HCT116 (cell line): ENCODE data around the gene HOXD10. TPM values are rescaled to one million over a fixed set of nuclear protein-coding genes. Genes with fewer than 3 reads are reported as not detected.

Experiments used
- ATAC-seq: fragments of 200-7000 bp; cut with Tn5 transposase; 2 replicates; pipeline ENCODE4 v1.9.1; 2020; ENCODE audit warnings: mild to moderate bottlenecking, moderate library complexity
- BruUV-seq: library from RNA; stranded (reverse); fragments of 400-500 nt; replicated peaks from 2 replicates; lab custom pipeline; 2021; lab: Mats Ljungman, UMichigan
- CTCF ChIA-PET: fragments of 300-600 bp; sonication (Branson Sonifier 250); formaldehyde crosslinking; loops from one replicate; lab custom pipeline; 2021; ENCODE audit warnings: antibody characterized with exemption; lab: Charles Lee
- POLR2A ChIA-PET: fragments of 300-600, 350-600 bp; sonication (Branson Sonifier 250); formaldehyde crosslinking; loops from one replicate; lab custom pipeline; 2021; ENCODE audit warnings: antibody characterized with exemption; lab: Charles Lee
- RAD21 ChIA-PET, 2 experiments: fragments of 300-600 bp; sonication (Branson Sonifier 250); formaldehyde crosslinking; loops; one replicate each; lab custom pipeline; 2023; ENCODE audit warnings: low total read pairs in 2 of 2; ENCODE audit not compliant: uncharacterized antibody in 2 of 2, unreplicated experiment in 2 of 2, low non-redundant PET in 1 of 2; lab: Charles Lee
- DNase-seq: peaks from one replicate; pipeline ENCODE4 v3.0.0-alpha.2; 2010; ENCODE audit warnings: low read depth, low spot score
- H2AFZ ChIP-seq: fragments of 200-600 bp; shearing (Covaris generic), sonication (generic); 2 replicates; pipeline ENCODE4 v1.6.1; 2017; ENCODE audit warnings: low read depth, mixed run types, mixed read lengths, antibody characterized with exemption, low read length; ENCODE audit not compliant: poor library complexity, severe bottlenecking
- H3K27ac ChIP-seq: 2 replicates; pipeline ENCODE4 v1.5.1; 2012; ENCODE audit warnings: low read depth, low read length
- H3K27me3 ChIP-seq: fragments of 200-600 bp; sonication (generic); 2 replicates; pipeline ENCODE4 v1.6.1; 2016; ENCODE audit warnings: mixed run types, low read length, mixed read lengths; ENCODE audit not compliant: insufficient read depth
- H3K36me3 ChIP-seq, 2 experiments: fragments of 200-500 bp in 1 of 2; fragments of 200-600 bp in 1 of 2; sonication (Bioruptor generic) in 1 of 2; sonication (generic) in 1 of 2; 2 replicates each; pipeline versions ENCODE4 v1.5.1 to v1.6.1; 2014 to 2016; ENCODE audit warnings: low read length in 2 of 2, inconsistent platforms in 1 of 2, mixed read lengths in 1 of 2, mixed run types in 1 of 2; ENCODE audit not compliant: insufficient read depth in 2 of 2, control insufficient read depth in 1 of 2
- H3K4me1 ChIP-seq, 2 experiments: fragments of 200-600 bp in 1 of 2; sonication (generic) in 1 of 2; 2 replicates each; pipeline versions ENCODE4 v1.5.1 to v1.6.1; 2012 to 2017; ENCODE audit warnings: low read length in 2 of 2, inconsistent platforms in 1 of 2, mild to moderate bottlenecking in 1 of 2, mixed read lengths in 1 of 2, mixed run types in 1 of 2, moderate library complexity in 1 of 2; ENCODE audit not compliant: insufficient read depth in 2 of 2, control insufficient read depth in 1 of 2
- H3K4me2 ChIP-seq: fragments of 200-600 bp; sonication (generic); 2 replicates; pipeline ENCODE4 v1.6.1; 2017; ENCODE audit warnings: mixed run types, low read length, mixed read lengths
- H3K4me3 ChIP-seq, 2 experiments: fragments of 200-600 bp in 1 of 2; sonication (generic) in 1 of 2; replicated peaks in 1 of 2; 2 replicates each; pipeline ENCODE4 v1.5.1; 2011 to 2016; ENCODE audit warnings: low read length in 2 of 2, control low read depth in 1 of 2, low read depth in 1 of 2, mild to moderate bottlenecking in 1 of 2, mixed read lengths in 1 of 2, mixed run types in 1 of 2
- H3K79me2 ChIP-seq: fragments of 200-600 bp; sonication (generic); 2 replicates; pipeline ENCODE4 v1.6.1; 2017; ENCODE audit warnings: mild to moderate bottlenecking, mixed run types, low read length, moderate library complexity, mixed read lengths; ENCODE audit not compliant: insufficient read depth
- H3K9ac ChIP-seq: fragments of 200-600 bp; sonication (generic); 2 replicates; pipeline ENCODE4 v1.6.1; 2016; ENCODE audit warnings: low read length, mixed read lengths
- H3K9me2 ChIP-seq: fragments of 200-600 bp; sonication (generic), shearing (Covaris generic); 2 replicates; pipeline ENCODE4 v1.6.1; 2017; ENCODE audit warnings: mixed run types, mild to moderate bottlenecking, moderate library complexity; ENCODE audit not compliant: insufficient read depth
- H3K9me3 ChIP-seq, 2 experiments: fragments of 200-500 bp in 1 of 2; fragments of 200-600 bp in 1 of 2; sonication (Bioruptor generic) in 1 of 2; sonication (generic) in 1 of 2; 2 replicates each; pipeline ENCODE4 v1.6.1; 2014 to 2017; ENCODE audit warnings: low read length in 2 of 2, mixed read lengths in 2 of 2, inconsistent platforms in 1 of 2, low read depth in 1 of 2, mild to moderate bottlenecking in 1 of 2, mixed run types in 1 of 2, moderate library complexity in 1 of 2; ENCODE audit not compliant: control insufficient read depth in 1 of 2, insufficient read depth in 1 of 2
- H4K20me1 ChIP-seq: fragments of 200-600 bp; sonication (generic), shearing (Covaris generic); 2 replicates; pipeline ENCODE4 v1.6.1; 2017; ENCODE audit warnings: mixed run types, mild to moderate bottlenecking, moderate library complexity; ENCODE audit not compliant: insufficient read depth
- CBX3 ChIP-seq: IDR thresholded peaks from 2 replicates; pipeline ENCODE4 v1.6.1; 2012; ENCODE audit warnings: low read depth
- CTCF ChIP-seq, 3 experiments: fragments of 200-600 bp in 1 of 3; sonication (generic) in 1 of 3; IDR thresholded peaks in 2 of 3; conservative IDR thresholded peaks in 1 of 3; 2 replicates each; pipeline ENCODE4 v1.5.1; 2012 to 2017; ENCODE audit warnings: low read depth in 2 of 3, low read length in 2 of 3, antibody characterized with exemption in 1 of 3, borderline replicate concordance in 1 of 3, control low read depth in 1 of 3, mild to moderate bottlenecking in 1 of 3, mixed read lengths in 1 of 3, mixed run types in 1 of 3, moderate library complexity in 1 of 3; ENCODE audit not compliant: insufficient read depth in 1 of 3
- ELF1 ChIP-seq: IDR thresholded peaks from 2 replicates; pipeline ENCODE4 v1.6.1; 2012; ENCODE audit warnings: low read depth, borderline replicate concordance
- EZH2 ChIP-seq: fragments of 200-600 bp; sonication (generic); IDR thresholded peaks from 2 replicates; pipeline ENCODE4 v1.6.1; 2017; ENCODE audit warnings: antibody characterized with exemption, mixed run types
- EZH2phosphoT487 ChIP-seq: fragments of 200-600 bp; IDR thresholded peaks from 2 replicates; pipeline ENCODE4 v1.6.1; 2018; ENCODE audit warnings: antibody characterized with exemption, borderline replicate concordance
- FOSL1 ChIP-seq: IDR thresholded peaks from 2 replicates; pipeline ENCODE4 v1.6.1; 2012; ENCODE audit warnings: low read depth
- POLR2A ChIP-seq: IDR thresholded peaks from 2 replicates; pipeline ENCODE4 v1.7.0; 2011; ENCODE audit warnings: borderline replicate concordance; ENCODE audit not compliant: insufficient read depth, insufficient read length; ENCODE audit errors: extremely low read depth
- RAD21 ChIP-seq: IDR thresholded peaks from 2 replicates; pipeline ENCODE4 v1.6.1; 2012; ENCODE audit warnings: low read depth, mild to moderate bottlenecking
- TCF7L2 ChIP-seq: IDR thresholded peaks from 2 replicates; pipeline ENCODE4 v1.7.0; 2011; ENCODE audit warnings: borderline replicate concordance, inconsistent platforms; ENCODE audit not compliant: insufficient read depth, insufficient read length; ENCODE audit errors: extremely low read depth
- YY1 ChIP-seq: IDR thresholded peaks from 2 replicates; pipeline ENCODE4 v1.6.1; 2011; ENCODE audit warnings: low read length, low read depth, moderate library complexity, mild to moderate bottlenecking; ENCODE audit not compliant: insufficient replicate concordance; ENCODE audit errors: extremely low read depth
- intact Hi-C: fragments of 100-400 bp; cut with micrococcal nuclease; formaldehyde crosslinking; loops from 2 replicates; pipeline ENCODE4 v1.10.0; 2022
- total RNA-seq: library from RNA; stranded (reverse); gene quantifications from one replicate; pipeline ENCODE4 v1.2.1, GENCODE V29; 2021; ENCODE audit not compliant: unreplicated experiment
- TF ChIP-seq, protein P1 (sequence below): IDR thresholded peaks from 2 replicates; pipeline ENCODE4 v1.6.1; 2011; ENCODE audit warnings: mild to moderate bottlenecking, low read length, moderate library complexity; ENCODE audit not compliant: insufficient replicate concordance; ENCODE audit errors: extremely low read depth
- TF ChIP-seq, protein P2 (sequence below): IDR thresholded peaks from 2 replicates; pipeline ENCODE4 v1.6.1; 2012

HOXD10 gene
- total RNA-seq, 1 experiment from 2014 or later: not detected

GRCh38 chr2:176124110-176124946, 7.8 kb downstream of the HOXD10 start:
- Histone ChIP-seq H3K27me3 (no peaks in the 10 kb centered on the region), H3K27ac (no peak overlapping the region), H3K9ac (no peak overlapping the region), H3K4me2 (no peak overlapping the region), H3K9me3 (no peaks in the 10 kb centered on the region), H3K36me3 (no peaks in the 10 kb centered on the region), H3K4me1 (peaks cover 0 to 5% of the 10 kb centered on the region in 2 experiments; a peak in 2 of 4 replicates), H2AFZ (no peak overlapping the region), H3K9me2 (no peaks in the 10 kb centered on the region), H3K79me2 (no peaks in the 10 kb centered on the region), H4K20me1 (no peaks in the 10 kb centered on the region), H3K4me3 (no peak overlapping the region)
- no TSS peak for BruUV-seq
- no peak for DNase-seq
- ATAC-seq: no peak
- CTCF ChIA-PET: no interaction called here
- intact Hi-C loops: no loop called here
- RAD21 ChIA-PET: no interaction called here
- TF ChIP-seq FOSL1: no peak
- no peak for TF ChIP-seq YY1
- POLR2A ChIA-PET: no interaction called here

- Histone ChIP-seq H3K9me2 (no peaks in the 10 kb centered on the region), H3K79me2 (no peaks in the 10 kb centered on the region), H3K27ac (no peak overlapping the region), H3K4me1 (peaks cover 0 to 8% of the 10 kb centered on the region in 2 experiments; a peak in 2 of 4 replicates), H3K4me3 (no peak overlapping the region), H3K4me2 (no peak overlapping the region), H3K9me3 (no peaks in the 10 kb centered on the region), H3K9ac (no peak overlapping the region), H2AFZ (no peak overlapping the region), H3K36me3 (no peaks in the 10 kb centered on the region), H3K27me3 (no peaks in the 10 kb centered on the region), H4K20me1 (no peaks in the 10 kb centered on the region)
- DNase-seq (no peak), ATAC-seq (no peak)
- no TSS peak for BruUV-seq
- intact Hi-C loops: loop anchor here (5.0 kb wide), 3 partner anchors 707 to 1632 kb away; no protein-coding TSS in a partner anchor
- ChIA-PET POLR2A (no interaction called here), RAD21 (no interaction called here), CTCF (interaction anchor here (1.0 to 3.9 kb wide), 4 partner anchors 15 to 1024 kb away, joined by 4 to 31 read pairs (median 17); no protein-coding TSS in a partner anchor)
- TF ChIP-seq CBX3 (no peak), ELF1 (no peak), EZH2phosphoT487 (no peak), RAD21 (no peak), TCF7L2 (no peak), FOSL1 (no peak), CTCF (IDR thresholded peaks at IDR 0.05 in 2 of 3, conservative IDR thresholded peaks at IDR 0.05 in 1 of 3; ENCODE audit: borderline replicate concordance in 1 of 3, insufficient read depth in 1 of 3, low read depth in 2 of 3, low read length in 2 of 3) (no peak), POLR2A (no peak), EZH2 (no peak)
- TF ChIP-seq, protein P1, sequence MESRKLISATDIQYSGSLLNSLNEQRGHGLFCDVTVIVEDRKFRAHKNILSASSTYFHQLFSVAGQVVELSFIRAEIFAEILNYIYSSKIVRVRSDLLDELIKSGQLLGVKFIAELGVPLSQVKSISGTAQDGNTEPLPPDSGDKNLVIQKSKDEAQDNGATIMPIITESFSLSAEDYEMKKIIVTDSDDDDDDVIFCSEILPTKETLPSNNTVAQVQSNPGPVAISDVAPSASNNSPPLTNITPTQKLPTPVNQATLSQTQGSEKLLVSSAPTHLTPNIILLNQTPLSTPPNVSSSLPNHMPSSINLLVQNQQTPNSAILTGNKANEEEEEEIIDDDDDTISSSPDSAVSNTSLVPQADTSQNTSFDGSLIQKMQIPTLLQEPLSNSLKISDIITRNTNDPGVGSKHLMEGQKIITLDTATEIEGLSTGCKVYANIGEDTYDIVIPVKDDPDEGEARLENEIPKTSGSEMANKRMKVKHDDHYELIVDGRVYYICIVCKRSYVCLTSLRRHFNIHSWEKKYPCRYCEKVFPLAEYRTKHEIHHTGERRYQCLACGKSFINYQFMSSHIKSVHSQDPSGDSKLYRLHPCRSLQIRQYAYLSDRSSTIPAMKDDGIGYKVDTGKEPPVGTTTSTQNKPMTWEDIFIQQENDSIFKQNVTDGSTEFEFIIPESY: no peak
- TF ChIP-seq, protein P2, sequence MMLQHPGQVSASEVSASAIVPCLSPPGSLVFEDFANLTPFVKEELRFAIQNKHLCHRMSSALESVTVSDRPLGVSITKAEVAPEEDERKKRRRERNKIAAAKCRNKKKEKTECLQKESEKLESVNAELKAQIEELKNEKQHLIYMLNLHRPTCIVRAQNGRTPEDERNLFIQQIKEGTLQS: no peak
Observed at GRCh38 chr2:176124947-176125771, 8.6 kb downstream of the HOXD10 start.
